Colonic mucosa (tissue), 4 donors: Measurements from ENCODE around the gene SNAP91. TPM values are rescaled to one million over a fixed set of nuclear protein-coding genes. Genes with fewer than 3 reads are reported as not detected.

Source experiments
- DNase-seq: peaks from one replicate; pipeline ENCODE4 v3.0.0-alpha.2; 2020
- H3K27ac ChIP-seq: fragments of 200-600 bp; one replicate; pipeline ENCODE4 v1.8.0; 2021
- H3K27me3 ChIP-seq: fragments of 200-600 bp; one replicate; pipeline ENCODE4 v1.8.0; 2021
- H3K36me3 ChIP-seq: fragments of 200-600 bp; one replicate; pipeline ENCODE4 v1.8.0; 2021
- H3K4me1 ChIP-seq: fragments of 200-600 bp; one replicate; pipeline ENCODE4 v1.8.0; 2021; ENCODE audit warnings: mild to moderate bottlenecking
- H3K4me3 ChIP-seq: fragments of 200-600 bp; one replicate; pipeline ENCODE4 v1.8.0; 2021
- H3K9ac ChIP-seq, 2 donors: one replicate each; pipeline ENCODE4 v1.7.0; 2013; ENCODE audit warnings: control low read depth in 2 of 2, low read depth in 2 of 2, low read length in 2 of 2
- H3K9me3 ChIP-seq: fragments of 200-600 bp; one replicate; pipeline ENCODE4 v1.8.0; 2021
- CTCF ChIP-seq: fragments of 200-600 bp; IDR thresholded peaks from one replicate; pipeline ENCODE4 v1.8.0; 2022; ENCODE audit warnings: antibody characterized with exemption, mild to moderate bottlenecking
- intact Hi-C: fragments of 100-400 bp; cut with DNase I; formaldehyde crosslinking; loops from one replicate; pipeline ENCODE4 v1.14.1; 2022
- total RNA-seq, 2 donors: library from RNA; stranded (reverse); fragmentation: NEBNext Ultra II Directional in 1 of 2; extraction: Animal tissue kit (Norgen Biotek cat#: 25700) in 1 of 2; gene quantifications; one replicate each; pipeline ENCODE4 v1.2.1, GENCODE V29; 2021
- donor health status: healthy.
- donor health status: DM: no; HTN: no; CAD: no.
- donor health status: DM: no; HTN: no; CAD: no.

The SNAP91 gene
- total RNA-seq, 2 donors from 2014 or later, result 0.45 TPM; not detected in 1

DNA sequence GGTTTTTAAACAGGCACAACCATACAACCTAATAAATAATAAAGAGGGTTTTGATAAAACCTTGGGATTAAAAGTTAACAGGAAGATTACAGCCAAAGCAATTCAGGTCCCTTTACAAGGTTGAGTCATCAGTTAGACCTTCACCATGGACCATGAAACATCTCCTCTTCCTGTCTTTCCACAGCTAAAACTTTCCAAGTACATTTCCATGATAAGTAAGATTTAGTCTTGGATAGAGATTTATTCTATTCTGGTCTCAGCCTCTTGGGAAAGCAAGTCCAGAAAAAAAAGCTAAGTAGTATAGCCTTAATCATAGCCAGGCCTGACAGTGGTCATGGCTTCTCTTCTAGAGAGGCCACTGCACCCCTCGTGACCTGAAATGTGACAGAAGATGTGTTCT lies 199.5 kb downstream of the SNAP91 start:
- H3K36me3 ChIP-seq, result no peaks in the 10 kb centered on the region
- intact Hi-C loops, result no loop called here
- DNase-seq, result no peak
- no peak for TF ChIP-seq CTCF
- H3K9ac ChIP-seq, result no peak overlapping the region
- H3K4me3 ChIP-seq, result no peak overlapping the region
- H3K27me3 ChIP-seq, result no peaks in the 10 kb centered on the region
- no peaks in the 10 kb centered on the region for H3K9me3 ChIP-seq
- no peak overlapping the region for H3K27ac ChIP-seq
- H3K4me1 ChIP-seq, result no peaks in the 10 kb centered on the region

DNA sequence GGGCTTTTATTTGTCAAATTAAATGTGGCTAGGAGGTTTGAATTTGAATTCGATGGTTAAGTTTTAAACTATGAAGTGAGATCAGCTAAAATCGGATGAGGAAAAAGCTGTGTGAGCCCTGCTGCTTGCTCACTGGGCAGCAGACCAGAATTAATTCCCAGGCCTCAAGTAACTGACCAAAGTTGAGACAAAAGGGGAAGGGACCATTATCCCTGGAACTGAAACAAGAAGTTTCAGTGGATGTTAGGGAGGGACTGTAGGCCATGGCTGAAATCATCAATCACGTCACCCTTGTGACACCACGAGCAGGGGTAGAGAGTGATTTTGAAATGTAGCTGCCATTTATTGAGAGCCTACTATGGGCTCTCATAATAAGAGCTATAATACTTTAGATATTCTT lies 203.5 kb downstream of the SNAP91 start:
- H3K9ac ChIP-seq, result no peak overlapping the region
- no peak for TF ChIP-seq CTCF
- intact Hi-C loops, result no loop called here
- no peaks in the 10 kb centered on the region for H3K9me3 ChIP-seq
- H3K4me1 ChIP-seq, result no peaks in the 10 kb centered on the region
- DNase-seq, result no peak
- H3K27me3 ChIP-seq, result no peaks in the 10 kb centered on the region
- H3K4me3 ChIP-seq, result no peak overlapping the region
- H3K27ac ChIP-seq, result no peak overlapping the region
- H3K36me3 ChIP-seq, result no peaks in the 10 kb centered on the region

Other genes starting within 250 kb of the SNAP91 start
- gene PRSS35, start 196.6 kb downstream of the SNAP91 start, total RNA-seq, result under 1 TPM; 0.11 to 0.22 TPM
- not detected for gene RIPPLY2, start 144.3 kb upstream of the SNAP91 start, total RNA-seq
- 10 to 100 TPM; 25.4 to 35.4 TPM for gene CYB5R4, start 150.6 kb upstream of the SNAP91 start, total RNA-seq